H9 (cell line): ENCODE data around the gene METTL14. TPM values are rescaled to one million over a fixed set of nuclear protein-coding genes. Genes with fewer than 3 reads are reported as not detected.

ENCODE experiments used
- DNase-seq: peaks from one replicate; pipeline ENCODE4 v3.0.0-alpha.2; 2017
- H2AFZ ChIP-seq: one replicate; pipeline ENCODE4 v1.6.1; 2013; ENCODE audit warnings: mild to moderate bottlenecking, low read length, control low read depth, moderate library complexity
- H2AK5ac ChIP-seq: 2 replicates; pipeline ENCODE4 v1.6.1; 2013; ENCODE audit warnings: low read length, control low read depth, mixed read lengths; ENCODE audit not compliant: insufficient read length
- H2BK120ac ChIP-seq: one replicate; pipeline ENCODE4 v1.6.1; 2013; ENCODE audit warnings: low read depth, mild to moderate bottlenecking, low read length, control low read depth, inconsistent platforms; ENCODE audit not compliant: poor library complexity, severe bottlenecking
- H2BK12ac ChIP-seq: 2 replicates; pipeline ENCODE4 v1.6.1; 2013; ENCODE audit warnings: low read length, control low read depth, mixed read lengths, low read depth; ENCODE audit not compliant: insufficient read length
- H2BK15ac ChIP-seq: 2 replicates; pipeline ENCODE4 v1.6.1; 2013; ENCODE audit warnings: low read depth, low read length, control low read depth
- H2BK20ac ChIP-seq: one replicate; pipeline ENCODE4 v1.6.1; 2013; ENCODE audit warnings: low read depth, mild to moderate bottlenecking, low read length, control low read depth, inconsistent platforms; ENCODE audit not compliant: poor library complexity, severe bottlenecking
- H2BK5ac ChIP-seq: 2 replicates; pipeline ENCODE4 v1.6.1; 2013; ENCODE audit warnings: low read length, control low read depth, mixed read lengths; ENCODE audit not compliant: insufficient read length
- H3K14ac ChIP-seq: 2 replicates; pipeline ENCODE4 v1.6.1; 2013; ENCODE audit warnings: low read length, control low read depth; ENCODE audit not compliant: insufficient read depth
- H3K18ac ChIP-seq: 2 replicates; pipeline ENCODE4 v1.6.1; 2013; ENCODE audit warnings: low read depth, mild to moderate bottlenecking, mixed read lengths, low read length, control low read depth; ENCODE audit not compliant: insufficient read length
- H3K23ac ChIP-seq: 2 replicates; pipeline ENCODE4 v1.6.1; 2013; ENCODE audit warnings: low read length, control low read depth, mixed read lengths, low read depth; ENCODE audit not compliant: insufficient read length
- H3K23me2 ChIP-seq: 2 replicates; pipeline ENCODE4 v1.6.1; 2013; ENCODE audit warnings: low read depth, mild to moderate bottlenecking, mixed read lengths, low read length, control low read depth; ENCODE audit not compliant: insufficient read length, poor library complexity, severe bottlenecking
- H3K27ac ChIP-seq: 2 replicates; pipeline ENCODE4 v1.5.1; 2013; ENCODE audit warnings: low read length, control low read depth, mixed read lengths, low read depth; ENCODE audit not compliant: insufficient read length
- H3K27me3 ChIP-seq: 2 replicates; pipeline ENCODE4 v1.6.1; 2013; ENCODE audit warnings: low read length, control low read depth, inconsistent platforms; ENCODE audit not compliant: insufficient read depth
- H3K4ac ChIP-seq: 2 replicates; pipeline ENCODE4 v1.6.1; 2013; ENCODE audit warnings: low read depth, mild to moderate bottlenecking, control low read depth, inconsistent platforms, low read length, moderate library complexity
- H3K4me1 ChIP-seq: 2 replicates; pipeline ENCODE4 v1.6.1; 2013; ENCODE audit warnings: low read length, control low read depth, inconsistent platforms; ENCODE audit not compliant: insufficient read depth
- H3K4me2 ChIP-seq: 2 replicates; pipeline ENCODE4 v1.6.1; 2013; ENCODE audit warnings: low read length, control low read depth, mixed read lengths; ENCODE audit not compliant: insufficient read length, insufficient read depth
- H3K56ac ChIP-seq: 2 replicates; pipeline ENCODE4 v1.6.1; 2013; ENCODE audit warnings: low read depth, mild to moderate bottlenecking, mixed read lengths, low read length, control low read depth; ENCODE audit not compliant: insufficient read length
- H3K79me1 ChIP-seq: 2 replicates; pipeline ENCODE4 v1.6.1; 2013; ENCODE audit warnings: low read depth, mild to moderate bottlenecking, moderate library complexity, low read length, control low read depth, inconsistent platforms; ENCODE audit not compliant: insufficient read depth, poor library complexity, severe bottlenecking
- H3K79me2 ChIP-seq: 2 replicates; pipeline ENCODE4 v1.6.1; 2013; ENCODE audit warnings: low read length, control low read depth, inconsistent platforms; ENCODE audit not compliant: insufficient read depth
- H3K9ac ChIP-seq: 2 replicates; pipeline ENCODE4 v1.6.1; 2013; ENCODE audit warnings: low read length, control low read depth, mixed read lengths; ENCODE audit not compliant: insufficient read length; ENCODE audit errors: extremely low read depth
- H3K9me3 ChIP-seq: one replicate; pipeline ENCODE4 v1.6.1; 2013; ENCODE audit warnings: low read depth, low read length, inconsistent platforms; ENCODE audit not compliant: control insufficient read depth
- H3T11ph ChIP-seq: one replicate; pipeline ENCODE4 v1.6.1; 2013; ENCODE audit warnings: mild to moderate bottlenecking, low read length, control low read depth, inconsistent platforms
- H4K20me1 ChIP-seq: one replicate; pipeline ENCODE4 v1.6.1; 2013; ENCODE audit not compliant: control insufficient read depth, insufficient read length, insufficient read depth
- H4K5ac ChIP-seq: 2 replicates; pipeline ENCODE4 v1.6.1; 2013; ENCODE audit warnings: low read depth, mild to moderate bottlenecking, mixed read lengths, low read length, control low read depth; ENCODE audit not compliant: insufficient read length
- H4K8ac ChIP-seq: replicated peaks from 2 replicates; pipeline ENCODE4 v1.6.1; 2013; ENCODE audit warnings: low read length, control low read depth, mixed read lengths, low read depth; ENCODE audit not compliant: insufficient read length
- H4K91ac ChIP-seq: 2 replicates; pipeline ENCODE4 v1.6.1; 2013; ENCODE audit warnings: low read depth, mild to moderate bottlenecking, moderate library complexity, mixed read lengths, low read length, control low read depth; ENCODE audit not compliant: insufficient read length
- H3K27ac Mint-ChIP-seq, 3 experiments: 2 replicates in 2 of 3; 3 replicates in 1 of 3; pipeline ENCODE4 v1.8.0; 2020 to 2021; ENCODE audit warnings: mixed read lengths in 3 of 3, mild to moderate bottlenecking in 1 of 3, moderate library complexity in 1 of 3
- H3K27me3 Mint-ChIP-seq: 2 replicates; pipeline ENCODE4 v1.8.0; 2021; ENCODE audit warnings: low read depth, mild to moderate bottlenecking, moderate library complexity, mixed read lengths
- H3K36me3 Mint-ChIP-seq, 3 experiments: 2 replicates in 2 of 3; 3 replicates in 1 of 3; pipeline ENCODE4 v1.8.0; 2020 to 2021; ENCODE audit warnings: low read depth in 3 of 3, mixed read lengths in 3 of 3; ENCODE audit not compliant: insufficient read depth in 1 of 3
- H3K4me1 Mint-ChIP-seq, 2 experiments: 2 replicates each; pipeline ENCODE4 v1.8.0; 2020; ENCODE audit warnings: mixed read lengths in 2 of 2
- H3K4me3 Mint-ChIP-seq, 2 experiments: 2 replicates in 1 of 2; 3 replicates in 1 of 2; pipeline ENCODE4 v1.8.0; 2020 to 2021; ENCODE audit warnings: mild to moderate bottlenecking in 2 of 2, mixed read lengths in 2 of 2, moderate library complexity in 1 of 2
- H3K9me3 Mint-ChIP-seq, 2 experiments: 2 replicates in 1 of 2; 3 replicates in 1 of 2; pipeline ENCODE4 v1.8.0; 2020; ENCODE audit warnings: mild to moderate bottlenecking in 2 of 2, mixed read lengths in 2 of 2, moderate library complexity in 1 of 2
- CTCF ChIP-seq: fragments of 200-600 bp; sonication (generic); conservative IDR thresholded peaks from 3 replicates; pipeline ENCODE4 v1.8.0; 2021; ENCODE audit warnings: antibody characterized with exemption, mild to moderate bottlenecking
- WGBS: extraction: QIAGEN DNeasy Blood & Tissue Kit; methylation state at CpG from one replicate; pipeline ENCODE4 v1.1.7; 2013; ENCODE audit warnings: missing lambda C conversion rate, low lambda C conversion rate, mixed read lengths; ENCODE audit not compliant: insufficient read length; ENCODE audit errors: extremely low coverage; 5-methylcytosine and 5-hydroxymethylcytosine counted together
- total RNA-seq: library from RNA; stranded (reverse); gene quantifications from 2 replicates; pipeline ENCODE4 v1.2.1, GENCODE V29; 2021

Gene METTL14
- total RNA-seq, 1 experiment from 2014 or later, result 53.3 TPM

- peak overlapping the region; percentile 8 to 84 (median 67); a peak in 5 of 7 replicates for H3K27ac Mint-ChIP-seq
- no peak overlapping the region for H3K4ac ChIP-seq
Observed at GRCh38 chr4:118755438-118756226, 70.4 kb downstream of the METTL14 start.

More at GRCh38 chr4:118755438-118756226, 70.4 kb downstream of the METTL14 start:
- no peaks in the 10 kb centered on the region for H3K27me3 Mint-ChIP-seq
- Histone ChIP-seq H2AK5ac (no peak overlapping the region), H2BK12ac (no peak overlapping the region), H3K56ac (no peak overlapping the region), H3K27me3 (no peaks in the 10 kb centered on the region), H3K79me2 (no peaks in the 10 kb centered on the region; the same call in 1 of the 2 replicates), H3K23me2 (no peaks in the 10 kb centered on the region), H3K23ac (no peak overlapping the region), H3K9me3 (no peaks in the 10 kb centered on the region), H2BK120ac (no peak overlapping the region), H3K18ac (no peak overlapping the region), H2BK5ac (no peak overlapping the region), H3K14ac (no peak overlapping the region), H4K91ac (no peak overlapping the region), H3K9ac (no peak overlapping the region), H2BK20ac (no peak overlapping the region), H2AFZ (no peak overlapping the region), H3K4me1 (no peaks in the 10 kb centered on the region), H4K20me1 (no peaks in the 10 kb centered on the region), H4K5ac (no peak overlapping the region), H2BK15ac (no peak overlapping the region), H3T11ph (no peak overlapping the region), H4K8ac (no peak overlapping the region), H3K79me1 (no peaks in the 10 kb centered on the region), H3K4me2 (no peak overlapping the region), H3K27ac (no peak overlapping the region)
- H3K9me3 Mint-ChIP-seq, result no peaks in the 10 kb centered on the region
- no peak for DNase-seq
- no peak overlapping the region for H3K4me3 Mint-ChIP-seq
- H3K4me1 Mint-ChIP-seq, result peaks cover 13 to 15% of the 10 kb centered on the region in 2 experiments
- TF ChIP-seq CTCF, result no peak
- no CpG with 5 or more reads among the region's 2 CpGs for WGBS
- H3K36me3 Mint-ChIP-seq, result peaks cover 10 to 19% (median 15%) of the 10 kb centered on the region in 3 experiments; a peak in 6 of 7 replicates
